Measurements from ENCODE around the gene TMEM164. TPM values are rescaled to one million over a fixed set of nuclear protein-coding genes. Genes with fewer than 3 reads are reported as not detected.

TMEM164 gene
- total and polyA plus RNA-seq, 7 experiments from 2014 or later = 0.92 to 30.1 (median 17.5) TPM

DNA sequence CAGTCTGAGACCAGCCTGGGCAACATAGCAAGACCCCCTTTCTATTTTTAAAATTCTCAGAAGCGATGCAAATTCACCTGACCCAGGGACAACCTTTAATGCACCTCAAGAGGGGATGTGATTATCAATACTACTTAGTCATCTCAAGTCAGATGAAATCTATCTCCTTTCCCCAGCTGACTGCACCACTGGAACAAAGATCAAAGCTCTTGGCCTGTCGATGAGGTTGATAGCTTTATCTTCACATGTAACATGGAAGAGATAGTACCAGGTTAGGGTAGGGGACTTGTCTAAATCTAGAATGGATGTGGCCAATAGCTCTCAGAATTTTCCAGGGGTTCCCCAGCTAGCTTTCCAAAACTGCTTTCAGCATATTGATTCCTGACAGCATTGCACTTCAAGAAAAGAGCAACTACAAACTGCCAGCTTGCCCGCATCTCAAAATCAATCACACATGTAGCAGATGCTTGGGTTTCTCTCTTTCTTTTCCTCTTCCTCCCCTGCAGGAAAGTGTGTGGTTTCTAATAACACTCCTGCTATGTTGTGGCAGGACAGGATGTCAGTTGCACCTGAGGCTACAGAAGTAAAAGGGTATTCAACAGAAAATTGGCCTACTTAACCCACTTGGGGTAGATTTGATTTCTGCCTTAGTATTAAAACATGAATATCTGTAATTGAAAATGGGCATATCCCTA is 12.2 kb upstream of the TMEM164 start:
- Mint-ChIP-seq H3K9me3 (no peaks in the 10 kb centered on the region), H3K27me3 (no peaks in the 10 kb centered on the region), H3K4me1 (peaks cover 4 to 34% (median 25%) of the 10 kb centered on the region in 7 donors), H3K36me3 (peaks cover 0 to 1% (median 0%) of the 10 kb centered on the region in 5 donors), H3K4me3 (peak overlapping the region in 9 of 10 donors; percentile 10 to 63 (median 42)), H3K27ac (peak overlapping the region in 8 of 9 donors; percentile 13 to 76 (median 32))
- DNase-seq (peak in 1 of 9 donors; percentile 11), ATAC-seq (no peak)
- ChIA-PET POLR2A (no interaction called here), CTCF (no interaction called here)
- Histone ChIP-seq H3K36me3 (ENCODE audit: control insufficient read depth in 2 of 3, insufficient read depth in 3 of 3, low read length in 3 of 3) (no peaks in the 10 kb centered on the region), H3K9me3 (ENCODE audit: control insufficient read depth in 2 of 3, low read length in 3 of 3) (no peaks in the 10 kb centered on the region), H3K4me1 (ENCODE audit: control insufficient read depth in 2 of 2, insufficient read depth in 2 of 2, low read length in 2 of 2) (peaks cover 11 to 13% of the 10 kb centered on the region in 2 donors), H3K27ac (ENCODE audit: low read depth, low read length) (no peak overlapping the region), H3K27me3 (ENCODE audit: control insufficient read depth in 2 of 2, insufficient read depth in 2 of 2, low read length in 2 of 2) (no peaks in the 10 kb centered on the region), H3K4me3 (ENCODE audit: low read length) (no peak overlapping the region)
- intact Hi-C loops (cut with micrococcal nuclease) = no loop called here

DNA sequence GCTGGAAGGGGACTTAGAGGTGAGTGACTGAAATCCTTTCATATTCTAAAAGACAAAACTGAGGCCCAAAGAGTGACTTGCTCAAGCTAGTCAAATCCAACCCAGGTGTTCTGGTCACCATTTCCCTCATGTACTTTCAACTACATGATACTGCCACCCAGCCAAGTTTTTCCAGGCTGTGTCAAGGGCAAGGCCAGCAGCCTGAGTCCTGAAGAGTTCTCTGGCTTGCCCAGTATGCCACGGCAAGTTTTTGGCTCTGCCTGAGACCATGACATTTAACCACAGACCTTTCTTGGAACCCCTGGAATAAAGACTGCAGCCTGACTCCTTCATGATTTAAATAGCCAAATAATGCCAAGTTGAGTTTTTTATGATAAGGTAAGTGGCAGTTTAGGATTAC is 10.7 kb upstream of the TMEM164 start:
- Mint-ChIP-seq H3K4me1 (peaks cover 4 to 34% (median 25%) of the 10 kb centered on the region in 7 donors), H3K4me3 (no peak overlapping the region), H3K27me3 (no peaks in the 10 kb centered on the region), H3K36me3 (peaks cover 0 to 1% (median 0%) of the 10 kb centered on the region in 5 donors), H3K27ac (no peak overlapping the region), H3K9me3 (no peaks in the 10 kb centered on the region)
- no peaks in the 10 kb centered on the region for H3K36me3 ChIP-seq (ENCODE audit: control insufficient read depth in 2 of 3, insufficient read depth in 3 of 3, low read length in 3 of 3)
- CTCF ChIA-PET = no interaction called here
- no peak overlapping the region for H3K27ac ChIP-seq (ENCODE audit: low read depth, low read length)
- ATAC-seq (no peak), DNase-seq (no peak)
- no peak overlapping the region for H3K4me3 ChIP-seq (ENCODE audit: low read length)
- POLR2A ChIA-PET = no interaction called here
- peaks cover 11 to 13% of the 10 kb centered on the region in 2 donors for H3K4me1 ChIP-seq (ENCODE audit: control insufficient read depth in 2 of 2, insufficient read depth in 2 of 2, low read length in 2 of 2)
- H3K9me3 ChIP-seq (ENCODE audit: control insufficient read depth in 2 of 3, low read length in 3 of 3) = no peaks in the 10 kb centered on the region
- no peaks in the 10 kb centered on the region for H3K27me3 ChIP-seq (ENCODE audit: control insufficient read depth in 2 of 2, insufficient read depth in 2 of 2, low read length in 2 of 2)
- intact Hi-C loops (cut with micrococcal nuclease) = no loop called here

GRCh38 chrX:109995155-109995554 is 7.8 kb upstream of the TMEM164 start:
- Histone ChIP-seq H3K36me3 (ENCODE audit: control insufficient read depth in 2 of 3, insufficient read depth in 3 of 3, low read length in 3 of 3) (no peaks in the 10 kb centered on the region), H3K27ac (ENCODE audit: low read depth, low read length) (no peak overlapping the region), H3K4me1 (ENCODE audit: control insufficient read depth in 2 of 2, insufficient read depth in 2 of 2, low read length in 2 of 2) (peaks cover 11% of the 10 kb centered on the region in 2 donors), H3K9me3 (ENCODE audit: control insufficient read depth in 2 of 3, low read length in 3 of 3) (no peaks in the 10 kb centered on the region), H3K27me3 (ENCODE audit: control insufficient read depth in 2 of 2, insufficient read depth in 2 of 2, low read length in 2 of 2) (no peaks in the 10 kb centered on the region), H3K4me3 (ENCODE audit: low read length) (no peak overlapping the region)
- Mint-ChIP-seq H3K4me1 (peaks cover 4 to 22% (median 17%) of the 10 kb centered on the region in 7 donors), H3K27me3 (no peaks in the 10 kb centered on the region), H3K36me3 (no peaks in the 10 kb centered on the region), H3K27ac (no peak overlapping the region), H3K9me3 (no peaks in the 10 kb centered on the region), H3K4me3 (no peak overlapping the region)
- ChIA-PET CTCF (no interaction called here), POLR2A (no interaction called here)
- DNase-seq = no peak
- intact Hi-C loops (cut with micrococcal nuclease) = no loop called here
- ATAC-seq = no peak

GRCh38 chrX:109997786-109998452 is 5.0 kb upstream of the TMEM164 start:
- ChIA-PET CTCF (no interaction called here), POLR2A (no interaction called here)
- Mint-ChIP-seq H3K27ac (no peak overlapping the region), H3K27me3 (no peaks in the 10 kb centered on the region), H3K4me1 (peaks cover 3 to 13% (median 6%) of the 10 kb centered on the region in 7 donors), H3K9me3 (no peaks in the 10 kb centered on the region), H3K36me3 (no peaks in the 10 kb centered on the region), H3K4me3 (no peak overlapping the region)
- no peak for ATAC-seq
- DNase-seq = no peak
- no peaks in the 10 kb centered on the region for H3K27me3 ChIP-seq (ENCODE audit: control insufficient read depth in 2 of 2, insufficient read depth in 2 of 2, low read length in 2 of 2)
- H3K36me3 ChIP-seq (ENCODE audit: control insufficient read depth in 2 of 3, insufficient read depth in 3 of 3, low read length in 3 of 3) = no peaks in the 10 kb centered on the region
- H3K27ac ChIP-seq (ENCODE audit: low read depth, low read length) = no peak overlapping the region
- no peak overlapping the region for H3K4me3 ChIP-seq (ENCODE audit: low read length)
- H3K9me3 ChIP-seq (ENCODE audit: control insufficient read depth in 2 of 3, low read length in 3 of 3) = no peaks in the 10 kb centered on the region
- H3K4me1 ChIP-seq (ENCODE audit: control insufficient read depth in 2 of 2, insufficient read depth in 2 of 2, low read length in 2 of 2) = no peaks in the 10 kb centered on the region
- intact Hi-C loops (cut with micrococcal nuclease) = no loop called here

- H3K36me3 Mint-ChIP-seq = peaks cover 0 to 6% (median 0%) of the 10 kb centered on the region in 5 donors
- ATAC-seq (no peak), DNase-seq (no peak)
- Histone ChIP-seq H3K36me3 (ENCODE audit: control insufficient read depth in 2 of 3, insufficient read depth in 3 of 3, low read length in 3 of 3) (no peaks in the 10 kb centered on the region), H3K27me3 (ENCODE audit: control insufficient read depth in 2 of 2, insufficient read depth in 2 of 2, low read length in 2 of 2) (no peaks in the 10 kb centered on the region), H3K4me1 (ENCODE audit: control insufficient read depth in 2 of 2, insufficient read depth in 2 of 2, low read length in 2 of 2) (no peaks in the 10 kb centered on the region), H3K27ac (ENCODE audit: low read depth, low read length) (no peak overlapping the region), H3K4me3 (ENCODE audit: low read length) (no peak overlapping the region), H3K9me3 (ENCODE audit: control insufficient read depth in 2 of 3, low read length in 3 of 3) (no peaks in the 10 kb centered on the region)
- CTCF ChIA-PET = no interaction called here
- H3K27me3 Mint-ChIP-seq = no peaks in the 10 kb centered on the region
- POLR2A ChIA-PET = interaction anchor here (1.1 kb wide), 1 partner anchor 25 kb away, joined by 3 read pairs; no protein-coding TSS in a partner anchor
- H3K9me3 Mint-ChIP-seq = no peaks in the 10 kb centered on the region
- peak overlapping the region in 1 of 9 donors; percentile 52 for H3K27ac Mint-ChIP-seq
- intact Hi-C loops (cut with micrococcal nuclease) = loop anchor here (10.0 kb wide), 3 partner anchors 315 to 1685 kb away; partner anchors contain the start of genes ALG13 (in 1 of the 2), AMMECR1 (in 1 of the 2) and PAK3 (in 1 of the 2)
- H3K4me1 Mint-ChIP-seq = peaks cover 7 to 22% (median 13%) of the 10 kb centered on the region in 7 donors
- no peak overlapping the region for H3K4me3 Mint-ChIP-seq
Measured at GRCh38 chrX:110000000-110000399, 2.9 kb upstream of the TMEM164 start.

- H3K4me3 ChIP-seq (ENCODE audit: low read length) = no peak overlapping the region
- no peaks in the 10 kb centered on the region for H3K9me3 Mint-ChIP-seq
Measured at GRCh38 chrX:110000847-110001713, 1.8 kb upstream of the TMEM164 start.

More at GRCh38 chrX:110000847-110001713, 1.8 kb upstream of the TMEM164 start:
- POLR2A ChIA-PET = no interaction called here
- Histone ChIP-seq H3K9me3 (ENCODE audit: control insufficient read depth in 2 of 3, low read length in 3 of 3) (no peaks in the 10 kb centered on the region), H3K27me3 (ENCODE audit: control insufficient read depth in 2 of 2, insufficient read depth in 2 of 2, low read length in 2 of 2) (no peaks in the 10 kb centered on the region), H3K27ac (ENCODE audit: low read depth, low read length) (peak overlapping the region; percentile 64), H3K36me3 (ENCODE audit: control insufficient read depth in 2 of 3, insufficient read depth in 3 of 3, low read length in 3 of 3) (no peaks in the 10 kb centered on the region), H3K4me1 (ENCODE audit: control insufficient read depth in 2 of 2, insufficient read depth in 2 of 2, low read length in 2 of 2) (no peaks in the 10 kb centered on the region)
- CTCF ChIA-PET = no interaction called here
- ATAC-seq (no peak), DNase-seq (no peak)
- H3K27ac Mint-ChIP-seq = peak overlapping the region in 7 of 9 donors; percentile 9 to 87 (median 46)
- peak overlapping the region in 7 of 10 donors; percentile 21 to 96 (median 49) for H3K4me3 Mint-ChIP-seq
- H3K36me3 Mint-ChIP-seq = peaks cover 0 to 9% (median 0%) of the 10 kb centered on the region in 5 donors
- intact Hi-C loops (cut with micrococcal nuclease) = loop anchor here (10.0 kb wide), 3 partner anchors 314 to 1684 kb away; partner anchors contain the start of genes ALG13 (in 1 of the 2), AMMECR1 (in 1 of the 2) and PAK3 (in 1 of the 2)
- peaks cover 14 to 31% (median 22%) of the 10 kb centered on the region in 7 donors for H3K4me1 Mint-ChIP-seq
- no peaks in the 10 kb centered on the region for H3K27me3 Mint-ChIP-seq

All from naive thymus-derived CD4-positive, alpha-beta T cell (primary cell).